Ascending aorta (tissue), 2 donors: ENCODE measurements around the gene PHYH. TPM values are rescaled to one million over a fixed set of nuclear protein-coding genes. Genes with fewer than 3 reads are reported as not detected.

Experiments used
- DNase-seq, 2 donors: peaks; one replicate each; pipeline ENCODE4 v3.0.0-alpha.2; 2019; ENCODE audit warnings: low spot score in 2 of 2
- H3K27ac ChIP-seq, 2 donors: fragments of 200-600 bp; sonication (generic); one replicate each; pipeline ENCODE4 v1.5.1; 2016 to 2017; ENCODE audit warnings: mild to moderate bottlenecking in 1 of 2
- H3K27me3 ChIP-seq: fragments of 200-600 bp; sonication (generic); one replicate; pipeline ENCODE4 v1.5.1; 2017
- H3K36me3 ChIP-seq, 2 donors: fragments of 200-600 bp; sonication (generic); one replicate each; pipeline ENCODE4 v1.5.1; 2016
- H3K4me1 ChIP-seq, 2 donors: fragments of 200-600 bp; sonication (generic); one replicate each; pipeline ENCODE4 v1.5.1; 2016 to 2017; ENCODE audit warnings: mild to moderate bottlenecking in 1 of 2
- H3K4me3 ChIP-seq, 2 donors: fragments of 200-600 bp; sonication (generic); one replicate each; pipeline ENCODE4 v1.5.1; 2016 to 2017; ENCODE audit warnings: mild to moderate bottlenecking in 1 of 2
- H3K9me3 ChIP-seq, 2 donors: fragments of 200-600 bp; sonication (generic); one replicate each; pipeline ENCODE4 v1.5.1; 2016
- intact Hi-C: fragments of 100-400 bp; cut with DNase I; formaldehyde crosslinking; loops from one replicate; pipeline ENCODE4 v1.15.1; 2023
- total RNA-seq: library from RNA; depleted of rRNA; stranded (reverse); fragments of >200 nt; gene quantifications from one replicate; pipeline ENCODE4 v1.1.0, GENCODE V29; 2016
- TF ChIP-seq, protein P1 (sequence below), 3 experiments: fragments of 200-600 bp in 2 of 3; fragments of 450-650 bp in 1 of 3; sonication (generic) in 2 of 3; IDR thresholded peaks; one replicate each; pipeline ENCODE4 v1.5.1; 2016 to 2019; ENCODE audit warnings: antibody characterized with exemption in 3 of 3, mild to moderate bottlenecking in 1 of 3, moderate library complexity in 1 of 3

The PHYH gene
- total RNA-seq, 1 donor from 2014 or later: 22.0 TPM

DNA sequence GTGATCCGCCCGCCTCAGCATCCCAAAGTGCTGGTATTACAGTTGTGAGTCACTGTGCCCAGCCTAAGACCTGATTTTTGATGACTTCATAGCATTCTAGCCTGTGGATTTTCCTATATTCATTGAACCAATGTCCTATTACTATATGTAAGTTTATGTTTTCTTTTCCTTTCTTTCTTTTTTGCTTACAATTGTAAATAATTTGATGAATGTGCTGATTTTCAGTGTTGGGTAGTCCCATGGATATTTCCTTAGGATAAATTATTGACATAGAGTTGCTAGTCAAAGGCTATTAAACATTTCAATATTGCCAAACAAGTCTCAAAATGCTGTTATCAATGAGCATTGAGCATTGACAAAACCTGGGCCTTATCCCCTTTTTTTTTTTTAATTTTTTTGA lies 9.9 kb upstream of the PHYH start:
- no peak for DNase-seq
- no peak overlapping the region for H3K4me3 ChIP-seq
- H3K9me3 ChIP-seq: no peaks in the 10 kb centered on the region
- H3K36me3 ChIP-seq: no peaks in the 10 kb centered on the region
- H3K27ac ChIP-seq: no peak overlapping the region
- intact Hi-C loops: loop anchor here (10.0 kb wide), 1 partner anchor 1645 kb away; the partner anchor contains the start of genes DCLRE1C and MEIG1
- no peaks in the 10 kb centered on the region for H3K27me3 ChIP-seq
- no peaks in the 10 kb centered on the region for H3K4me1 ChIP-seq
- TF ChIP-seq, protein P1, sequence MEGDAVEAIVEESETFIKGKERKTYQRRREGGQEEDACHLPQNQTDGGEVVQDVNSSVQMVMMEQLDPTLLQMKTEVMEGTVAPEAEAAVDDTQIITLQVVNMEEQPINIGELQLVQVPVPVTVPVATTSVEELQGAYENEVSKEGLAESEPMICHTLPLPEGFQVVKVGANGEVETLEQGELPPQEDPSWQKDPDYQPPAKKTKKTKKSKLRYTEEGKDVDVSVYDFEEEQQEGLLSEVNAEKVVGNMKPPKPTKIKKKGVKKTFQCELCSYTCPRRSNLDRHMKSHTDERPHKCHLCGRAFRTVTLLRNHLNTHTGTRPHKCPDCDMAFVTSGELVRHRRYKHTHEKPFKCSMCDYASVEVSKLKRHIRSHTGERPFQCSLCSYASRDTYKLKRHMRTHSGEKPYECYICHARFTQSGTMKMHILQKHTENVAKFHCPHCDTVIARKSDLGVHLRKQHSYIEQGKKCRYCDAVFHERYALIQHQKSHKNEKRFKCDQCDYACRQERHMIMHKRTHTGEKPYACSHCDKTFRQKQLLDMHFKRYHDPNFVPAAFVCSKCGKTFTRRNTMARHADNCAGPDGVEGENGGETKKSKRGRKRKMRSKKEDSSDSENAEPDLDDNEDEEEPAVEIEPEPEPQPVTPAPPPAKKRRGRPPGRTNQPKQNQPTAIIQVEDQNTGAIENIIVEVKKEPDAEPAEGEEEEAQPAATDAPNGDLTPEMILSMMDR (IDR thresholded peaks at IDR 0.05): no peak

DNA sequence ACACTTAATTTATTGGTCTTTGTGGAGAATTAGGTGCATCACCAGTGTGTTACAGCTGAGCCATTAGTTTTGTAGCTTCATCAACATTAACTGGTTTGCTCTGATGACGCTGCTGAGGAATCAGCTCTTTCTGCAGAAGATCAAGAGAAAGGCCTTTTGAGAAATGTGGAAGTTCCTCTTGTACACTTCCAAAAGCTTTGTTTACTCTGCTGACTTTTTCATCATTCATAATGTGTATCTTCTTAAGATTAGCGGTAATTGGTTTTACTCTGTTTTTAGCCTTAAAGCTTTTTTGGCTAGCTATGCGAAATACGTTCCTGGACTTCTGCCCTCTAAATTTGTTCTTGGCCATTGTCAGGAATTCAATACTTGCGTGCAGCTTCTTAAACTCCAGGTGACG lies 8.2 kb upstream of the PHYH start:
- H3K4me1 ChIP-seq: no peaks in the 10 kb centered on the region
- no peak overlapping the region for H3K27ac ChIP-seq
- intact Hi-C loops: loop anchor here (10.0 kb wide), 1 partner anchor 1647 kb away; the partner anchor contains the start of genes DCLRE1C and MEIG1
- no peaks in the 10 kb centered on the region for H3K9me3 ChIP-seq
- H3K4me3 ChIP-seq: no peak overlapping the region
- no peaks in the 10 kb centered on the region for H3K27me3 ChIP-seq
- H3K36me3 ChIP-seq: no peaks in the 10 kb centered on the region
- TF ChIP-seq, protein P1 (IDR thresholded peaks at IDR 0.05): no peak
- DNase-seq: no peak

DNA sequence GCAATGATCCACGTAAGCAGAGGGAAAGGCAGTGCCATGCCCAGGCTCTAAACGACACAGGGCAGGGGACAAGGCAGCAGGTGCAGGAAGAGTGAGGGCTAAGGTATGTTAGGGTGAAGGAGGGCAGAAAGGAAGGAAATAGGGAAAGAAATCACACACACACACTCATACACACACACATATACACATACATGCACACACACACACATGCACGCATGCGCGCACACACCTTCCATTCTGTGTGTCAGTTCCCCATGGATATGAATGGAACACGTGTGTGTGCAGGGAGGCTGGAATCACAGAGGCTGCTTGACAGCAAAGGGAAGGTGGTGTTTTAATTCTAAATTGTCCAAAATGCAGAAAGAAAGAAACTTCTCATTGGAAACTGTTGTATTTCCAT lies 6.2 kb upstream of the PHYH start:
- peaks cover 4 to 5% of the 10 kb centered on the region in 2 donors for H3K4me1 ChIP-seq
- H3K27me3 ChIP-seq: no peaks in the 10 kb centered on the region
- TF ChIP-seq, protein P1 (IDR thresholded peaks at IDR 0.05): no peak
- DNase-seq: no peak
- no peak overlapping the region for H3K4me3 ChIP-seq
- H3K36me3 ChIP-seq: no peaks in the 10 kb centered on the region
- H3K9me3 ChIP-seq: no peaks in the 10 kb centered on the region
- H3K27ac ChIP-seq: no peak overlapping the region
- intact Hi-C loops: loop anchor here (10.0 kb wide), 1 partner anchor 1649 kb away; the partner anchor contains the start of genes DCLRE1C and MEIG1

DNA sequence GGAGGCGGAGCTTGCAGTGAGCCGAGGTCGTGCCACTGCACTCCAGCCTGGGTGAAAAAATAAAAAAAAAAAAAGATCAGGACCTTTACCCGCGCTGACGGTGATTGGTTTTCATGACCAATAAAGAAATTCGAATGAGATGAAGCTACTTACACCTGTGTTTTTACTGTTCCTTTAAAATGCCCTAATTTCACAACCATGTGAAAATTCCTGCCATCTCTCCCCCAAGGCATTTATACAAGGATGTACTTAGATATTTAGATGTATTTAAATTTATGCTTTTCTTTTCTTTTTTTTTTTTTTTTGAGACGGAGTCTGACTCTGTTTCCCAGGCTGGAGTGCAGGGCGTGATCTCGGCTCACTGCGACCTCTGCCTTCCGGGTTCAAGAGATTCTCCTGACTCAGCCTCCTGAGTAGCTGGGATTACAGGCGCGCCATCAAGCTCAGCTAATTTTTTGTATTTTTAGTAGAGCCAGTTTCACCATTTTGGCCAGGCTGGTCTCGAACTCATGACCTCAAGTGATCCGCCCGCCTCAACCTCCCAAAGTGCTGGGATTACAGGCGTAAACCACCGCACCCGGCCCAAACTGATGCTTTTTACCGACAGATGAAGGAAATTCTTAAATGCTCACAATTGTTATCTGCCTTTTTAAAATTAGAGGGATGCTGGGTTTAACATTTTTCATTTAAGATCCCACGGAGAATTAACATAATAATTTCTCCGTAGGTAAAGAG lies 3.1 kb upstream of the PHYH start:
- Histone ChIP-seq H3K27me3 (no peaks in the 10 kb centered on the region), H3K9me3 (no peaks in the 10 kb centered on the region), H3K4me3 (peak overlapping the region; percentile 59 to 70), H3K4me1 (peaks cover 11 to 20% of the 10 kb centered on the region in 2 donors), H3K36me3 (no peaks in the 10 kb centered on the region), H3K27ac (peak overlapping the region; percentile 99)
- TF ChIP-seq, protein P1 (IDR thresholded peaks at IDR 0.05): no peak
- DNase-seq: no peak
- intact Hi-C loops: loop anchor here (1.0 to 10.0 kb wide), 4 partner anchors 142 to 1652 kb away; partner anchors contain the start of genes BEND7, DCLRE1C, MCM10 and MEIG1

DNA sequence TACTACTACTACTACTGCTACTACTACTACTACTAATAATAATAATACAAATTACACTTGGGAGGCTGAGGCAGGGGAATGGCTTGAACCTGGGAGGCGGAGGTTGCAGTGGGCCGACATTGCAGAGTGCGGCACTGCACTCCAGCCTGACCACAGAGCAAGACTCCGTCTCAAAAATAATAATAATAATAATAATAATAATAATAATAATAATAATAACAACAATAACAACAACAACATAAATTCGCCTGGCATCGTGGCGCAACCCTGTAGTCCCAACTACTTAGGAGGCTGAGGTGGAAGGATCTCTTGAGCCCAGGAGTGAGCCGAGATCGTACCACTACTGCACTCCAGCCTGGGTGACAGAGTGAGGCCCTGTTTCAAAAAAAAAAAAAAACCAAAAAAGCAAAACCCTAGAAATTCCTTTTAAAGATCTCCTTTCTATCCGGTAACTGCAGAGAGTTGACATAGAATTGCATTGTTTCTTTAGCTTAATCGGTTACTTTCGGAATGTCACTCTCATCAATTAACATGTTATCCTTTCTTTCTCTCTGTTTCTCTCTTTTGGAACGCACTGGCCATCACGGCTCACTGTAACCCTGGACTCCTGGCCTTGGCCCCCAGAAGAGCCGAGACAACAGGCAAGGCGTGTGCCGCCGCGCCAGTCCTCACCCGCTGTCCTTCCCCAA lies 972 bp downstream of the PHYH start:
- H3K4me3 ChIP-seq: peak overlapping the region; percentile 77 to 86
- no peak for DNase-seq
- no peaks in the 10 kb centered on the region for H3K27me3 ChIP-seq
- peak overlapping the region; percentile 99 for H3K27ac ChIP-seq
- TF ChIP-seq, protein P1 (IDR thresholded peaks at IDR 0.05): no peak
- H3K4me1 ChIP-seq: peaks cover 11 to 20% of the 10 kb centered on the region in 2 donors
- H3K9me3 ChIP-seq: no peaks in the 10 kb centered on the region
- intact Hi-C loops: loop anchor here (2.0 kb wide), 1 partner anchor 28 kb away; no protein-coding TSS in a partner anchor
- peaks cover 13 to 15% of the 10 kb centered on the region in 2 donors for H3K36me3 ChIP-seq
